GM21717 (cell line): ENCODE data around the gene SIRPA.

Experiments used
- ATAC-seq: cut with Tn5 transposase; IDR thresholded peaks from one replicate; pipeline ENCODE4 v1.9.1; 2021; ENCODE audit warnings: mild to moderate bottlenecking, moderate library complexity; ENCODE audit not compliant: unreplicated experiment

The SIRPA gene

DNA sequence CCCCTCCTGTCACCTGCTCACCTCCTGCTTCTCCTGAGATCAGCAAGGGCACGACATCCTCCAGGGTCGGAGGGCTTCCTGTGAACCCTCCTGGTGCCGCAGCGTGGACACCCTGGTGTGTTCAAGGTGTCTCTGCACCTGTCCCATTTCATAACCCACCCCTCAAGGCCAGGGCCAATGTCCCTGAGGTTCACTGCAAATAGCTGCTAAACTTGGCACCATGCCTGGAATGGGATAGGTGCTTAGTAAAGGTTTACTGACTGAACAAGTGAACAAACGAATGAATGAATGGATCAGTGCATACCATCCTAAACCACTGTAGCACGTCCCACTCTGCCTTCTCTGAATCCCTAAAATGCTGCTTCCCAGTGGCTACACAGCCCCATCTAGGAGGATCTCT is 35.0 kb downstream of the SIRPA start:
- no peak for ATAC-seq

DNA sequence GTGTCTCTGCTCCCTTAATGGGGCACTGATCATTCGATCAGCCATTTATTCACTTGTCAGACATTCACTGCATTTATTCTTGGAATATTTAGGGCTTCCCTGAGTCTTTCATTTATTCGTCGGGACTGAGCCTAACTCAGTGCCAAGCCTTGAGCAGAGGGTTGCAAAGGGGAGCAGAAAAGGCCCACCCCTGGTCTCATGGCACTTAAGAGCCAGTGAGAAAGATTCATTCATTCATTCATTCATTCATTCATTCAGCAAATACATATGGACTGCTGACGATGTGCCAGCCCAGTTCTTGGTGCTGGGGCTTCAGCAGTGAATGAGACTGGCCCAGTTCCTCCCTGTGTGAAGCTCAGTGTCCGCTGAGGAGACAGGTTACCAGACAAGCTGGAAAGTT is 36.6 kb downstream of the SIRPA start:
- ATAC-seq = no peak

DNA sequence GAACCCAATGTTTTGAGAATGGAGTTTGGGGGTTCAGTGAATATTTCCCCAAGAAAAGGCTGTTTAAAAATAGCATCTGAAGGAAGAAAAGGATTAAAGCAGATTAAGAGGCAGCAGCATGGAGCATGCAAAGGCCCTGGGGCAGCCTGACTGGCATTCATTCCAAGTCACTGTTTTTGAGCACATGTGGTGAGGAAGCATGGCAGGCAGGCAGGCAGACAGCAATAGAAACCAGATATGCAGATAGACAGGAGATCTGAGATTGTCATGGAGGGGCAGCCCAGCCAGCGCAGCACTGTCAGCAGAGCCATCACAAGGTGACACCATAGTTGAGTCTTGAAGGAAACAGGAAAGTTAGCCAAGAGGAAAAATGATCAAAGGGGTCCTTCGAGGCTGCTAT is 37.8 kb downstream of the SIRPA start:
- no peak for ATAC-seq

DNA sequence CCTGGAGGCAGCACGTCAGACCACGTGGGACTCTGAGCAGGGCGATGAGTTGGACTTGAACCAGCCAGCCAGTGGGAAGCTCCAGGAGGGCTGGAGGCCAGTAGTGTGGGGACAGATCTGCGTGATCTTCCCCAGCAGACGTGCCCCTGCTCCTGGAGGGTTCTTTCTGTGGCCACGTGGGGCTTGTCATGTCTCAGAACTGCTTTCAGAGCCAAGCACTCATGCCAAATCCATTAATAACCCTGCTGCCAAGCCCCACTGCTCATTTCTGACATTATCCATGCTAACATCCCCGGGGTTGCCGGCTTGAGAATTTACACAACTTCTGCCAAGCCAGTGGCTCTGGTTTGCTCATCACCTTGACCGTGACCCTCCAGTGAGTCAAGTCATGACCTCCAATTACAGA is 38.3 kb downstream of the SIRPA start:
- no peak for ATAC-seq

- ATAC-seq = no peak
Measured at GRCh38 chr20:1934156-1934555, 38.9 kb downstream of the SIRPA start.

- ATAC-seq = no peak
Measured at GRCh38 chr20:1934721-1935573, 39.7 kb downstream of the SIRPA start.

GRCh38 chr20:1935696-1936366 is 40.6 kb downstream of the SIRPA start:
- no peak for ATAC-seq

- ATAC-seq = no peak
Measured at GRCh38 chr20:1937316-1937976, 42.2 kb downstream of the SIRPA start.

DNA sequence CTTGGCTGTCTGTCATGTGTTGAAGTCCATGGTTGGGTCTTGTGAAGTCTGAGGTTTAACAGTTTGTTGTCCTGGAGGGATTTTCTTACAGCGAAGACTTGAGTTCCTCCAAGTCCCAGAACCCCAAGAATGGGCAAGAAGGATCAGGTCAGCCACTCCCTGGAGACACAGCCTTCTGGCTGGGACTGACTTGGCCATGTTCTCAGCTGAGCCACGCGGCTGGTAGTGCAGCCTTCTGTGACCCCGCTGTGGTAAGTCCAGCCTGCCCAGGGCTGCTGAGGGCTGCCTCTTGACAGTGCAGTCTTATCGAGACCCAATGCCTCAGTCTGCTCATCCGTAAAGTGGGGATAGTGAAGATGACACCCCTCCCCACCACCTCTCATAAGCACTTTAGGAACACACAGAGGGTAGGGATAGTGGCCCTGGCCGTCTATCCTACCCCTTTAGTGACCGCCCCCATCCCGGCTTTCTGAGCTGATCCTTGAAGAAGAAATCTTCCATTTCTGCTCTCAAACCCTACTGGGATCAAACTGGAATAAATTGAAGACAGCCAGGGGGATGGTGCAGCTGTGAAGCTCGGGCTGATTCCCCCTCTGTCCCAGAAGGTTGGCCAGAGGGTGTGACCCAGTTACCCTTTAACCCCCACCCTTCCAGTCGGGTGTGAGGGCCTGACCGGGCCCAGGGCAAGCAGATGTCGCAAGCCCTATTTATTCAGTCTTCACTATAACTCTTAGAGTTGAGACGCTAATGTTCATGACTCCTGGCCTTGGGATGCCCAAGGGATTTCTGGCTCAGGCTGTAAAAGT is 43.5 kb downstream of the SIRPA start:
- no peak for ATAC-seq

DNA sequence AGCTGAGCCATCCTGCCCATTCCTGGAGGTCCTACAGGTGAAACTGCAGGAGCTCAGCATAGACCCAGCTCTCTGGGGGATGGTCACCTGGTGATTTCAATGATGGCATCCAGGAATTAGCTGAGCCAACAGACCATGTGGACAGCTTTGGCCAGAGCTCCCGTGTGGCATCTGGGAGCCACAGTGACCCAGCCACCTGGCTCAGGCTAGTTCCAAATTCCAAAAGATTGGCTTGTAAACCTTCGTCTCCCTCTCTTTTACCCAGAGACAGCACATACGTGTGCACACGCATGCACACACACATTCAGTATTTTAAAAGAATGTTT is 44.0 kb downstream of the SIRPA start:
- ATAC-seq = no peak

- no peak for ATAC-seq
Measured at GRCh38 chr20:1940581-1940980, 45.4 kb downstream of the SIRPA start.

- ATAC-seq = no peak
Measured at GRCh38 chr20:1941226-1941625, 46.0 kb downstream of the SIRPA start.

- no peak for ATAC-seq
Measured at GRCh38 chr20:1942061-1942460, 46.9 kb downstream of the SIRPA start.

DNA sequence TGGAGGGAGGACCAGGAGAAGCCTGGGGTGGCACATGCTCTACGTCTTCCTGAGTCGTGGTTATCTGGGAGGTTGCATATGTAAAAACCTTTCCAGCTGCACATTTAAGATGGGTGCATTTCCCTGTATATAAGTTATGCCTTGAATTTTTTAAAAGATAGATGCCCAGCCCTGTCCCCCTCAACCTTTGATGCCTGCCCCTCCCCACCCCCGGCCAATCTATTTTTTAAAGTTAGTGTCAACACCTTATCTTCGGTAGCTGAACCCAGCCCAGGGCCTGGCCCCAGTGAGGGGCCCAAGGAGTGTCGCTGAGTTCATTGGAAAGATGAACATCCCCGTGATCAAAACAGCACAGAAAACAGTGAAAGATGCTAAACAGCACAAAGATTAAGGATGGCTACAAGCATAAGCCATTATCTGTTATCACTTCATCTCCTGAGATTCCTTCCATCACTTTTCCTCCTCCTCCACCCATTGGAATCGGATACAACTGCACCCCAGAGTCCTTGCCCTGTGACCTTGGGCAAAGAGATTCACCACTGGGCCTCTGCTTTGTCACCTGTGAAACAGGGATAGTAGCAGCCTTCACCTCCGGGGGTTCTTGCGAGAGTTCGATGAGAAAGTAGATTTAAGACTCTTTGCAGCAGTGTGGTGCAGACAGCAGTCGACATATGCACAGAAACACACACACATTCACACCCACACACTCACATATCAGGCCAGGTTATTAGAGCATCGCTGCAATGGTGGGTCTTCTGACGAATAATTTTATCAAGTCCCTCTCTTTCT is 47.5 kb downstream of the SIRPA start:
- ATAC-seq = no peak

DNA sequence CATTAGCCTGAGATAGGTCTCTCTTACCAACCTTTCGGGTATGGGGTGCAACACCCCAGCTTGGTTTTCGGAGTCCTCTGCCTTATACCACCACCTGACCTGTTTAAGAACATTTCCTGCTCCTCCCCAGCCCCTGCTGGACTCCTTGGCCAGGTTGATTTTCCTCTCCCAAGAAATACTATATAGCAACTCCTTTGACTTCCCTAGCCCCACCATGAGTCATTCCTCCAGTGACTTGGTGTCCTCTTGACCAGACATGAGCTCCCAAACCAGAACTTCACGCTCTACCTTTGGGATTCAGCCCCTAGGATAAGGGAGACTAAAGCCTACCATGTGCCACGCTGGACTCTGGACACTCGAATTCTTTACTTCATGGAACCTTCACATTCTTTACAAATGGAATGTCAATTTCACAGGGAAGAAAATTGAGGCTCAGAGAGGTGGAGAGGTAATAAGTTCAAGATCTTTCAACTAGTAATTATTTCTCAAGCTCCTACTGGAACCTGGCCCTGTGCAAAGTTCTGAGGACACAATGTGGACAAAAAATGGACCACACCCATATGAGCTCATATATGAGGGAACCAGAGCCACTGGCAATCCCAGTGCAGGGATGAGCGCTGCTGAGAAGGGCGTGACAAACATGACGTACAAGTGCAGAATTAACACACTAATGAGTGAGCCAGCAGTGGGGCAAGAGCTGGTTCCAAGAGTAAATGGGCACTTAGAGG is 48.2 kb downstream of the SIRPA start:
- no peak for ATAC-seq

DNA sequence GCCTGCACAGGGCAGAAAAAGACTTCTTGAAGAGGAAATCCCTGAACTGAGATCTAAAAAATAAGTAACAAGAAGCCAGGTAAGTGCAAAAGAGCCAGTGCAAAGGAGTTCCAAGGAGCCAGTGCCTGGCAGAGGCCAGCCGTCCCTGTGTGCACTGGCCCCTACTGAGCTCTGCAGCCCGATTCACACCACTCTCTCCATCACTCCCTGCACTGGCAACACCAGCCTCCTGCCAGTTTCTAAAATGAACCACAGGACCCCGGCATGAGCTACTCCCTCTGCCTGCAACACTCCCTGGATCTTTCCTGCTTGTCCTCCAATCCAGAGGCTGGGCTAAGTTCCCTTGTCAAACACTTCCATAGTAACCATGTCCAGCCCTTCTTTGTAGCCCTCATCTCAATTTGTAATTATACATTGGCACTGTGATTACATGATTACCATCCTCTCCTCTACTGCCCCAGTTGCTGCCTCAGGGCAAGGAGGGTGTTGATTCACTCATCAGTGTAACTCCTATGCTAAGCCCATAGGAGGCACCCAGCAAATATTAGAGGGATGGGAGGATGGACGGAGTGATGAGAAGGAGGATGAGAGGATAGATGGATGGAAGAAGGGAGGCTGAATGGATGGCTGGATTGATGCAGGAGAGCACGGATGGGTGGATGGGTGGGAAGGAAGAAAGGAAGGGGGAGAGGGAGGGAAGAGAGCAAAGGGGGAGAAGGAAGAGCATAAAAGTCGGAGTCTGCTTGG is 49.3 kb downstream of the SIRPA start:
- ATAC-seq = no peak

DNA sequence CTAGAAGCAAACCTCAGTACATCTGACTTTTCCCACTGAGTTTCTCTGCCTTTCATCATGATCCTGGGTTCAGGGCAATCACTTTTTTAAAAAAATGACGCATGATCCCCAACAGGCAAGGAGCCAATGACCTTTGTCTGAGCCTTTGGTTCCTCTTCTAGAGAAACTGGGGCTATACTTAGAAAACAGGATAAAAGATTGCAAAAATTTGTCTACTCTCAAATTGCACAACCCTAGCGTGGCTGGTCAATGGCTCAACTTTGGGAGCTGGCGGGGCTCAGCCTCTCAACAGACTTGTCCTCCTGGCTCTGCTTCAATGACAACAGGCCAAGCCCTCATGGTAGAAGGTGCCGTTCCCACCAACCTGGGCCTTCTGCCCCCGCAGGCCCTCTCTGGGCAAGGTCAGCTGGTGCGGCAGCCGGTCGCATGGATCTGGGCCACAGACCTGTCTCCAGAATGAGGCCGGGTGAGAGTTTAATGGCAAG is 50.0 kb downstream of the SIRPA start:
- no peak for ATAC-seq

- no peak for ATAC-seq
Measured at GRCh38 chr20:1945660-1946059, 50.5 kb downstream of the SIRPA start.

DNA sequence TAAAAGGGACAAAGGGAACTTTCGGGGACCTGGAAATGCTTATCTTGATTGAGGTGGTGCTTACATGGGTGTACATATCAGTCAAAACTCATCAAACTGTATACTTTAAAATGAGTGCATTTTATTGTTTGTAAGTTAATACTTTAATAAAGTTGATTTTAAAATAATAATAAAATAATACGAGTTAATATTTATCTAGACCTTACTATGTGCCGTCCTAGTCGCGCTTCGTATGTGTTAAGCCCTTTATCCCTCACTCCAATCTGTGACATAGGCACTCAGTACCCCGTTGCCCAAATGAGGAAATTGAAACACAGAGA is 51.2 kb downstream of the SIRPA start:
- ATAC-seq = no peak
